K562 (cell line): ENCODE measurements around the gene TEX13B. TPM values are rescaled to one million over a fixed set of nuclear protein-coding genes. Genes with fewer than 3 reads are reported as not detected.

Source experiments
- ATAC-seq: fragments of 200-7000 bp; cut with Tn5 transposase; 3 replicates; pipeline ENCODE4 v1.9.1; 2020; ENCODE audit warnings: moderate library complexity
- BruUV-seq: library from RNA; stranded (reverse); fragments of 400-500 nt; replicated peaks from 2 replicates; lab custom pipeline; 2021; lab: Mats Ljungman, UMichigan
- CTCF ChIA-PET: fragments of 300-600 bp; formaldehyde crosslinking; extraction: SDS; loops from one replicate; lab custom pipeline; 2021; ENCODE audit warnings: low intra/inter-chr PET ratio; lab: Yijun Ruan, JAX
- POLR2A ChIA-PET: fragments of 300-600, 350-650 bp; sonication (Branson Sonifier 250); formaldehyde crosslinking; extraction: SDS; loops from one replicate; lab custom pipeline; 2021; ENCODE audit warnings: antibody characterized with exemption, inconsistent platforms; lab: Yijun Ruan, JAX
- DNase-seq, 4 experiments: peaks; one replicate each; pipeline versions ENCODE4 v3.0.0 to v3.0.0-alpha.2; 2011 to 2018; ENCODE audit warnings: low spot score in 3 of 4, mixed read lengths in 3 of 4; ENCODE audit errors: extremely low read depth in 1 of 4
- FAIRE-seq: peaks from 2 replicates; lab custom pipeline; 2011; peaks lifted over from hg19 to GRCh38; lab: Jason Lieb, UNC
- H2AFZ ChIP-seq: 2 replicates; pipeline ENCODE4 v1.6.0; 2011; ENCODE audit warnings: low read depth, low read length, control low read depth, inconsistent platforms
- H3K27ac ChIP-seq: fragments of 200-600 bp; 3 replicates; pipeline ENCODE4 v1.8.0; 2011; ENCODE audit warnings: low read depth, mild to moderate bottlenecking, control low read depth, inconsistent platforms, low read length, moderate library complexity, mixed read lengths; ENCODE audit errors: extremely low read depth
- H3K27me3 ChIP-seq, 2 experiments: fragments of 300-600 bp in 1 of 2; 2 replicates in 1 of 2; 3 replicates in 1 of 2; pipeline versions ENCODE4 v1.6.0 to v1.8.0; 2011; ENCODE audit warnings: inconsistent platforms in 2 of 2, low read length in 2 of 2, mild to moderate bottlenecking in 1 of 2, mixed read lengths in 1 of 2, moderate library complexity in 1 of 2; ENCODE audit not compliant: control insufficient read depth in 2 of 2, insufficient read depth in 2 of 2
- H3K36me3 ChIP-seq: fragments of 300-600 bp; 3 replicates; pipeline ENCODE4 v1.8.0; 2011; ENCODE audit warnings: mild to moderate bottlenecking, low read length, inconsistent platforms; ENCODE audit not compliant: control insufficient read depth, insufficient read depth
- H3K4me1 ChIP-seq, 2 experiments: fragments of 200-600 bp in 1 of 2; replicated peaks in 1 of 2; 2 replicates in 1 of 2; 3 replicates in 1 of 2; pipeline versions ENCODE4 v1.5.1 to v1.8.0; 2011; ENCODE audit warnings: inconsistent platforms in 2 of 2, low read length in 2 of 2, mild to moderate bottlenecking in 1 of 2, mixed read lengths in 1 of 2, moderate library complexity in 1 of 2; ENCODE audit not compliant: control insufficient read depth in 2 of 2, insufficient read depth in 2 of 2
- H3K4me2 ChIP-seq: 2 replicates; pipeline ENCODE4 v1.6.1; 2011; ENCODE audit warnings: low read length, control low read depth, inconsistent platforms, mixed read lengths; ENCODE audit not compliant: insufficient read depth
- H3K4me3 ChIP-seq: fragments of 200-600 bp; sonication (generic), shearing (Covaris generic); 2 replicates; pipeline ENCODE4 v1.5.1; 2016; ENCODE audit warnings: control low read depth, inconsistent platforms
- H3K79me2 ChIP-seq: fragments of 200-600 bp; 3 replicates; pipeline ENCODE4 v1.8.0; 2011; ENCODE audit warnings: low read length, inconsistent platforms; ENCODE audit not compliant: control insufficient read depth, insufficient read depth
- H3K9ac ChIP-seq, 2 experiments: 2 replicates each; pipeline versions ENCODE4 v1.6.0 to v1.6.1; 2011; ENCODE audit warnings: low read depth in 2 of 2, low read length in 2 of 2, control low read depth in 1 of 2, inconsistent platforms in 1 of 2, mild to moderate bottlenecking in 1 of 2, mixed read lengths in 1 of 2; ENCODE audit not compliant: insufficient read depth in 1 of 2
- H3K9me1 ChIP-seq: one replicate; pipeline ENCODE4 v1.6.0; 2011; ENCODE audit warnings: inconsistent platforms, mild to moderate bottlenecking, low read length, moderate library complexity; ENCODE audit not compliant: control insufficient read depth, insufficient read depth
- H3K9me3 ChIP-seq: replicated peaks from 2 replicates; pipeline ENCODE4 v1.5.1; 2011; ENCODE audit warnings: low read depth, low read length, inconsistent platforms; ENCODE audit not compliant: control insufficient read depth, insufficient read depth
- H4K20me1 ChIP-seq: replicated peaks from 2 replicates; pipeline ENCODE4 v1.6.1; 2011; ENCODE audit warnings: low read length, inconsistent platforms, mixed read lengths; ENCODE audit not compliant: control insufficient read depth, insufficient read depth
- ARID3A ChIP-seq: IDR thresholded peaks from 2 replicates; pipeline ENCODE4 v1.6.1; 2012; ENCODE audit warnings: low read depth, low read length, improper control_type of control experiment, borderline replicate concordance
- BCOR ChIP-seq: fragments of 450-650 bp; IDR thresholded peaks from 2 replicates; pipeline ENCODE4 v1.6.1; 2016
- BRD4 ChIP-seq: fragments of 200-600 bp; sonication (generic); IDR thresholded peaks from 2 replicates; pipeline ENCODE4 v1.6.1; 2017; ENCODE audit warnings: inconsistent platforms
- ILK ChIP-seq: fragments of 450-650 bp; IDR thresholded peaks from 2 replicates; pipeline ENCODE4 v1.6.1; 2016; ENCODE audit warnings: missing genetic modification characterization, low read depth, mild to moderate bottlenecking, missing compliant biosample characterization, moderate library complexity, borderline replicate concordance
- MYBL2 ChIP-seq, 2 experiments: fragments of 450-650 bp in 1 of 2; sonication (generic) in 1 of 2; formaldehyde crosslinking in 1 of 2; IDR thresholded peaks; 2 replicates each; pipeline versions ENCODE4 v1.6.1 to v1.8.1; 2017 to 2022; ENCODE audit warnings: borderline replicate concordance in 1 of 2, inconsistent platforms in 1 of 2, low read depth in 1 of 2, mild to moderate bottlenecking in 1 of 2, missing genetic modification reagents in 1 of 2, moderate library complexity in 1 of 2
- NCOR1 ChIP-seq: fragments of 450-650 bp; IDR thresholded peaks from 2 replicates; pipeline ENCODE4 v1.6.1; 2016; ENCODE audit warnings: mild to moderate bottlenecking, moderate library complexity
- PHB2 ChIP-seq: fragments of 450-650 bp; IDR thresholded peaks from 2 replicates; pipeline ENCODE4 v1.6.1; 2017; ENCODE audit warnings: low read depth
- ZFP1 ChIP-seq: fragments of 450-650 bp; formaldehyde crosslinking; IDR thresholded peaks from 2 replicates; pipeline ENCODE4 v1.4.0; 2020; ENCODE audit warnings: mild to moderate bottlenecking, mixed read lengths
- ZFX ChIP-seq: sonication (generic); formaldehyde crosslinking; IDR thresholded peaks from 2 replicates; pipeline ENCODE4 v1.8.0; 2022; ENCODE audit warnings: mild to moderate bottlenecking, missing genetic modification reagents, moderate library complexity
- ZNF436 ChIP-seq: fragments of 250-450, 450-650 bp; sonication (Bioruptor Pico); formaldehyde crosslinking; IDR thresholded peaks from 2 replicates; pipeline ENCODE4 v1.7.0; 2020; ENCODE audit warnings: mild to moderate bottlenecking
- ZNF445 ChIP-seq: fragments of 250-450 bp; sonication (Bioruptor Pico); IDR thresholded peaks from 2 replicates; pipeline ENCODE4 v1.4.0; 2020; ENCODE audit warnings: low read depth, mild to moderate bottlenecking, moderate library complexity
- WGBS: fragments of 100-300 bp; shearing (Covaris generic); methylation state at CpG from one replicate; pipeline ENCODE4 v1.1.6; 2016; ENCODE audit warnings: low coverage, mixed read lengths; ENCODE audit not compliant: insufficient coverage; ENCODE audit errors: missing lambda C conversion rate; 5-methylcytosine and 5-hydroxymethylcytosine counted together
- in situ Hi-C: fragments of 300-500 bp; cut with MboI; formaldehyde crosslinking; loops from 4 replicates; pipeline ENCODE4 v1.15.0; 2018; ENCODE audit warnings: inconsistent platforms, mixed read lengths
- intact Hi-C: fragments of 100-400 bp; cut with micrococcal nuclease; formaldehyde crosslinking; loops from 2 replicates; pipeline ENCODE4 v1.14.2; 2022
- polyA plus RNA-seq, 8 experiments: library from polyadenylated mRNA; depleted of rRNA in 4 of 8; stranded (reverse) in 5 of 8; unstranded in 3 of 8; fragments of >200 nt; fragmentation: Nextera tagmentation in 2 of 8; fragmentation: Illumina TruSeq in 1 of 8; extraction: Ambion mirVana in 2 of 8; extraction: Trizol in 1 of 8; gene quantifications; 2 replicates each; pipeline versions ENCODE4 v1.2.1 to v1.2.3, GENCODE V29; 2011 to 2014; ENCODE audit warnings: inconsistent platforms in 1 of 8, missing spikeins in 1 of 8
- total RNA-seq, 7 experiments: library from RNA; depleted of rRNA in 6 of 7; stranded (reverse); fragments of >200 nt in 6 of 7; fragmentation: Illumina TruSeq in 2 of 7; extraction: Trizol in 2 of 7; gene quantifications; 2 replicates each; pipeline versions ENCODE4 v1.2.1 to v1.2.3, GENCODE V29; 2011 to 2021; ENCODE audit warnings: low replicate concordance in 1 of 7
- TF ChIP-seq, protein P1 (sequence below): fragments of 250-450 bp; sonication (Bioruptor Pico); IDR thresholded peaks from 2 replicates; pipeline ENCODE4 v1.4.0; 2020; ENCODE audit warnings: mild to moderate bottlenecking, moderate library complexity
- TF ChIP-seq, protein P2 (sequence below): fragments of 450-650 bp; conservative IDR thresholded peaks from 2 replicates; pipeline ENCODE4 v1.6.1; 2016; ENCODE audit warnings: missing genetic modification characterization, low read depth, mild to moderate bottlenecking, missing compliant biosample characterization, moderate library complexity
- TF ChIP-seq, protein P3 (sequence below): fragments of 250-450 bp; sonication (Bioruptor Pico); IDR thresholded peaks from 2 replicates; pipeline ENCODE4 v1.5.0; 2020; ENCODE audit warnings: mild to moderate bottlenecking

Gene TEX13B
- total and polyA plus RNA-seq, 9 of the 15 experiments (the other 6 are each of a cell fraction or from before 2014, with no cell fraction given) = not detected

- TF ChIP-seq BCOR = no peak
- TF ChIP-seq MYBL2 (IDR thresholded peaks at IDR 0.05; ENCODE audit: low read depth) = no peak
- TF ChIP-seq MYBL2 (CRISPR knock-in tag; IDR thresholded peaks at IDR 0.05; ENCODE audit: borderline replicate concordance) = no peak
- TF ChIP-seq ILK (tag) = no peak
- no peak for TF ChIP-seq ZNF445
- TF ChIP-seq, protein P1, sequence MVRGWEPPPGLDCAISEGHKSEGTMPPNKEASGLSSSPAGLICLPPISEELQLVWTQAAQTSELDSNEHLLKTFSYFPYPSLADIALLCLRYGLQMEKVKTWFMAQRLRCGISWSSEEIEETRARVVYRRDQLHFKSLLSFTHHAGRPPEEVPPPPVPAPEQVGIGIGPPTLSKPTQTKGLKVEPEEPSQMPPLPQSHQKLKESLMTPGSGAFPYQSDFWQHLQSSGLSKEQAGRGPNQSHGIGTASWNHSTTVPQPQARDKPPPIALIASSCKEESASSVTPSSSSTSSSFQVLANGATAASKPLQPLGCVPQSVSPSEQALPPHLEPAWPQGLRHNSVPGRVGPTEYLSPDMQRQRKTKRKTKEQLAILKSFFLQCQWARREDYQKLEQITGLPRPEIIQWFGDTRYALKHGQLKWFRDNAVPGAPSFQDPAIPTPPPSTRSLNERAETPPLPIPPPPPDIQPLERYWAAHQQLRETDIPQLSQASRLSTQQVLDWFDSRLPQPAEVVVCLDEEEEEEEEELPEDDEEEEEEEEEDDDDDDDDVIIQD = no peak
- TF ChIP-seq ZFP1 (CRISPR knock-in tag) = no peak
- no peak for TF ChIP-seq ZFX (CRISPR knock-in tag)
- TF ChIP-seq ZNF436 (CRISPR knock-in tag) = no peak
- TF ChIP-seq, protein P2, sequence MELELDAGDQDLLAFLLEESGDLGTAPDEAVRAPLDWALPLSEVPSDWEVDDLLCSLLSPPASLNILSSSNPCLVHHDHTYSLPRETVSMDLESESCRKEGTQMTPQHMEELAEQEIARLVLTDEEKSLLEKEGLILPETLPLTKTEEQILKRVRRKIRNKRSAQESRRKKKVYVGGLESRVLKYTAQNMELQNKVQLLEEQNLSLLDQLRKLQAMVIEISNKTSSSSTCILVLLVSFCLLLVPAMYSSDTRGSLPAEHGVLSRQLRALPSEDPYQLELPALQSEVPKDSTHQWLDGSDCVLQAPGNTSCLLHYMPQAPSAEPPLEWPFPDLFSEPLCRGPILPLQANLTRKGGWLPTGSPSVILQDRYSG = no peak
- TF ChIP-seq, all 486 proteins: peak for 0
Measured at GRCh38 chrX:107940095-107940494, 42.1 kb downstream of the TEX13B start (continued).

GRCh38 chrX:107936434-107936730 lies 45.8 kb downstream of the TEX13B start:
- no peaks in the 10 kb centered on the region for H3K36me3 ChIP-seq
- no peak overlapping the region for H2AFZ ChIP-seq
- intact Hi-C loops = no loop called here
- H3K4me2 ChIP-seq = no peak overlapping the region
- H3K9me1 ChIP-seq = no peaks in the 10 kb centered on the region
- 17% methylated on average over 1 of the region's 16 CpGs for WGBS
- no peaks in the 10 kb centered on the region for H3K9me3 ChIP-seq
- POLR2A ChIA-PET = no interaction called here
- H3K4me1 ChIP-seq = no peaks in the 10 kb centered on the region
- H3K4me3 ChIP-seq = no peak overlapping the region
- no peaks in the 10 kb centered on the region for H3K79me2 ChIP-seq
- in situ Hi-C loops = no loop called here
- FAIRE-seq (no peak), ATAC-seq (no peak), DNase-seq (no peak)
- H3K9ac ChIP-seq = no peak overlapping the region
- no peaks in the 10 kb centered on the region for H4K20me1 ChIP-seq
- BruUV-seq = no TSS peak
- CTCF ChIA-PET = no interaction called here
- no peak overlapping the region for H3K27ac ChIP-seq
- peaks cover 0 to 11% of the 10 kb centered on the region in 2 experiments; a peak in 1 of 5 replicates for H3K27me3 ChIP-seq
- TF ChIP-seq NCOR1 (no peak), BRD4 (no peak), ARID3A (no peak), PHB2 (no peak)
- TF ChIP-seq, protein P3, sequence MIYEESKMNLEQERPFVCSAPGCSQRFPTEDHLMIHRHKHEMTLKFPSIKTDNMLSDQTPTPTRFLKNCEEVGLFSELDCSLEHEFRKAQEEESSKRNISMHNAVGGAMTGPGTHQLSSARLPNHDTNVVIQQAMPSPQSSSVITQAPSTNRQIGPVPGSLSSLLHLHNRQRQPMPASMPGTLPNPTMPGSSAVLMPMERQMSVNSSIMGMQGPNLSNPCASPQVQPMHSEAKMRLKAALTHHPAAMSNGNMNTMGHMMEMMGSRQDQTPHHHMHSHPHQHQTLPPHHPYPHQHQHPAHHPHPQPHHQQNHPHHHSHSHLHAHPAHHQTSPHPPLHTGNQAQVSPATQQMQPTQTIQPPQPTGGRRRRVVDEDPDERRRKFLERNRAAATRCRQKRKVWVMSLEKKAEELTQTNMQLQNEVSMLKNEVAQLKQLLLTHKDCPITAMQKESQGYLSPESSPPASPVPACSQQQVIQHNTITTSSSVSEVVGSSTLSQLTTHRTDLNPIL (CRISPR knock-in tag) = no peak
